ENCODE results near the gene DTHD1. TPM values are rescaled to one million over a fixed set of nuclear protein-coding genes. Genes with fewer than 3 reads are reported as not detected.

The DTHD1 gene
- polyA plus RNA-seq, 1 donor (not counting 4 experiments of a cell fraction or from before 2014, with no cell fraction given): not detected

GRCh38 chr4:36338973-36339372 is 57.6 kb downstream of the DTHD1 start:
- no peaks in the 10 kb centered on the region for H4K20me1 ChIP-seq (ENCODE audit: control insufficient read depth, extremely low read depth, insufficient read depth, low read length)
- no peak overlapping the region for H3K4me3 ChIP-seq (ENCODE audit: control insufficient read depth in 2 of 3, extremely low read depth in 1 of 3, insufficient read depth in 2 of 3, low read depth in 1 of 3, low read length in 3 of 3)
- DNase-seq (ENCODE audit: low read depth, low spot score) (no peak), FAIRE-seq (no peak)
- H3K4me1 ChIP-seq (ENCODE audit: control insufficient read depth, extremely low read depth, insufficient read depth, low read length): no peaks in the 10 kb centered on the region
- no peaks in the 10 kb centered on the region for H3K27me3 ChIP-seq (ENCODE audit: control insufficient read depth, extremely low read depth, insufficient read depth, low read length)
- no peak overlapping the region for H2AFZ ChIP-seq (ENCODE audit: control insufficient read depth, low read length)
- no peaks in the 10 kb centered on the region for H3K36me3 ChIP-seq (ENCODE audit: control insufficient read depth in 2 of 2, extremely low read depth in 1 of 2, insufficient read depth in 2 of 2, low read length in 2 of 2)
- no peaks in the 10 kb centered on the region for H3K9me3 ChIP-seq (ENCODE audit: control insufficient read depth, low read depth, low read length)
- no peaks in the 10 kb centered on the region for H3K9me1 ChIP-seq (ENCODE audit: control insufficient read depth, extremely low read depth, insufficient read depth, low read length)
- no peaks in the 10 kb centered on the region for H3K79me2 ChIP-seq (ENCODE audit: control insufficient read depth, insufficient read depth, low read length)
- H3K27ac ChIP-seq (ENCODE audit: control insufficient read depth, insufficient read depth, low read length): no peak overlapping the region
- TF ChIP-seq CTCF (optimal IDR thresholded peaks at IDR 0.05 in 1 of 3, IDR thresholded peaks at IDR 0.05 in 1 of 3, conservative IDR thresholded peaks at IDR 0.05 in 1 of 3; ENCODE audit: extremely low read depth in 1 of 3, insufficient read depth in 2 of 3, low read length in 3 of 3) (no peak), EZH2 (IDR thresholded peaks at IDR 0.05; ENCODE audit: low read length) (no peak)
- no peak overlapping the region for H3K4me2 ChIP-seq (ENCODE audit: control insufficient read depth, extremely low read depth, insufficient read depth, low read depth, low read length)
- no peak overlapping the region for H3K9ac ChIP-seq (ENCODE audit: control insufficient read depth, extremely low read depth, insufficient read depth, low read length)
- dilution Hi-C loops (cut with MboI; ENCODE audit: extremely low pct_ligation_motif_present, low sequenced_read_pairs): no loop called here

DNA sequence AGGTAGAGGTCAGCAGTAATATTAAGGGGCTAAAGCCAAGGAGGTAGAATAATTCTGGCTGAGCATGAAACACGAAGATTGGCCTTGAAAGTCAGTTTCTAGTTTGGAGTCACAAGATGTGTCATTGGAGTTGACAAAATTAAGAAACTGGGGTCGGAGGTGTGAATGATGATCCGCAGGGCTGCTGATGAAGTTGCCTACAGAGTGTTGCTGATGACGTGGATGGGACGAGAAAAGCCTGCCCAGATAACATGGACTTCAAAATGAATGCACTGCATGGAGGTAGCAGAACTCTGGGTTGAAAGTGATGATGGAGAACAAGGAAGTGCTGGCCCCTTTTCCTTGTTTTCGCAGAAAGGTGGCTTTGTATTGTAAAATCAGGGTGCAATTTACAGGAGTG is 60.5 kb downstream of the DTHD1 start:
- no peaks in the 10 kb centered on the region for H3K27me3 ChIP-seq (ENCODE audit: control insufficient read depth, extremely low read depth, insufficient read depth, low read length)
- dilution Hi-C loops (cut with MboI; ENCODE audit: extremely low pct_ligation_motif_present, low sequenced_read_pairs): no loop called here
- no peak for FAIRE-seq
- no peaks in the 10 kb centered on the region for H3K9me1 ChIP-seq (ENCODE audit: control insufficient read depth, extremely low read depth, insufficient read depth, low read length)
- no peak overlapping the region for H3K9ac ChIP-seq (ENCODE audit: control insufficient read depth, extremely low read depth, insufficient read depth, low read length)
- H2AFZ ChIP-seq (ENCODE audit: control insufficient read depth, low read length): no peak overlapping the region
- DNase-seq (ENCODE audit: low read depth, low spot score): no peak
- no peaks in the 10 kb centered on the region for H3K4me1 ChIP-seq (ENCODE audit: control insufficient read depth, extremely low read depth, insufficient read depth, low read length)
- no peak overlapping the region for H3K4me2 ChIP-seq (ENCODE audit: control insufficient read depth, extremely low read depth, insufficient read depth, low read depth, low read length)
- H4K20me1 ChIP-seq (ENCODE audit: control insufficient read depth, extremely low read depth, insufficient read depth, low read length): no peaks in the 10 kb centered on the region
- H3K79me2 ChIP-seq (ENCODE audit: control insufficient read depth, insufficient read depth, low read length): no peaks in the 10 kb centered on the region
- TF ChIP-seq CTCF (optimal IDR thresholded peaks at IDR 0.05 in 1 of 3, IDR thresholded peaks at IDR 0.05 in 1 of 3, conservative IDR thresholded peaks at IDR 0.05 in 1 of 3; ENCODE audit: extremely low read depth in 1 of 3, insufficient read depth in 2 of 3, low read length in 3 of 3) (no peak), EZH2 (IDR thresholded peaks at IDR 0.05; ENCODE audit: low read length) (no peak)
- no peaks in the 10 kb centered on the region for H3K9me3 ChIP-seq (ENCODE audit: control insufficient read depth, low read depth, low read length)
- no peak overlapping the region for H3K4me3 ChIP-seq (ENCODE audit: control insufficient read depth in 2 of 3, extremely low read depth in 1 of 3, insufficient read depth in 2 of 3, low read depth in 1 of 3, low read length in 3 of 3)
- H3K27ac ChIP-seq (ENCODE audit: control insufficient read depth, insufficient read depth, low read length): no peak overlapping the region
- no peaks in the 10 kb centered on the region for H3K36me3 ChIP-seq (ENCODE audit: control insufficient read depth in 2 of 2, extremely low read depth in 1 of 2, insufficient read depth in 2 of 2, low read length in 2 of 2)

Data from keratinocyte (primary cell).